K562 (cell line): ENCODE results near the gene S100A10. TPM values are rescaled to one million over a fixed set of nuclear protein-coding genes. Genes with fewer than 3 reads are reported as not detected.

Experiments
- BMI1 ChIP-seq: fragments of 150-350 bp; IDR thresholded peaks from 2 replicates; pipeline ENCODE4 v1.6.1; 2014; ENCODE audit warnings: low read length
- DMBX1 ChIP-seq: fragments of 250-450 bp; sonication (Bioruptor Pico); IDR thresholded peaks from 2 replicates; pipeline ENCODE4 v1.8.0; 2022; ENCODE audit warnings: inconsistent platforms, mild to moderate bottlenecking, moderate library complexity, borderline replicate concordance
- HNRNPLL ChIP-seq: fragments of 200-400 bp; formaldehyde crosslinking; IDR thresholded peaks from 2 replicates; pipeline ENCODE4 v1.6.1; 2017; ENCODE audit warnings: low read length, low read depth, mild to moderate bottlenecking; ENCODE audit not compliant: poor library complexity, severe bottlenecking
- NR2C2 ChIP-seq, 2 experiments: fragments of 200-800 bp in 1 of 2; sonication (Bioruptor generic) in 1 of 2; sonication (generic) in 1 of 2; formaldehyde crosslinking in 1 of 2; IDR thresholded peaks; 2 replicates each; pipeline versions ENCODE4 v1.6.1 to v1.8.0; 2016 to 2022; ENCODE audit warnings: mild to moderate bottlenecking in 1 of 2, missing compliant biosample characterization in 1 of 2, missing genetic modification characterization in 1 of 2, missing genetic modification reagents in 1 of 2
- PML ChIP-seq: IDR thresholded peaks from 2 replicates; pipeline ENCODE4 v1.6.1; 2012; ENCODE audit warnings: low read length, inconsistent platforms
- PTRF ChIP-seq: fragments of 450-650 bp; IDR thresholded peaks from 2 replicates; pipeline ENCODE4 v1.6.1; 2016; ENCODE audit warnings: mild to moderate bottlenecking, missing genetic modification characterization, missing compliant biosample characterization
- SETDB1 ChIP-seq: IDR thresholded peaks from one replicate; pipeline ENCODE4 v1.6.1; 2012; ENCODE audit warnings: low read length, control low read depth, inconsistent platforms
- polyA plus RNA-seq, 8 experiments: library from polyadenylated mRNA; depleted of rRNA in 4 of 8; stranded (reverse) in 5 of 8; unstranded in 3 of 8; fragments of >200 nt; fragmentation: Nextera tagmentation in 2 of 8; fragmentation: Illumina TruSeq in 1 of 8; extraction: Ambion mirVana in 2 of 8; extraction: Trizol in 1 of 8; gene quantifications; 2 replicates each; pipeline versions ENCODE4 v1.2.1 to v1.2.3, GENCODE V29; 2011 to 2014; ENCODE audit warnings: inconsistent platforms in 1 of 8, missing spikeins in 1 of 8
- total RNA-seq, 7 experiments: library from RNA; depleted of rRNA in 6 of 7; stranded (reverse); fragments of >200 nt in 6 of 7; fragmentation: Illumina TruSeq in 2 of 7; extraction: Trizol in 2 of 7; gene quantifications; 2 replicates each; pipeline versions ENCODE4 v1.2.1 to v1.2.3, GENCODE V29; 2011 to 2021; ENCODE audit warnings: low replicate concordance in 1 of 7
- TF ChIP-seq, protein P1 (sequence below): fragments of 250-450 bp; sonication (Bioruptor Pico); IDR thresholded peaks from 2 replicates; pipeline ENCODE4 v1.4.0; 2020

S100A10 gene
- total and polyA plus RNA-seq, 9 of the 15 experiments (the other 6 are each of a cell fraction or from before 2014, with no cell fraction given) = 0.32 to 1.6 (median 0.50) TPM; not detected in 3

DNA sequence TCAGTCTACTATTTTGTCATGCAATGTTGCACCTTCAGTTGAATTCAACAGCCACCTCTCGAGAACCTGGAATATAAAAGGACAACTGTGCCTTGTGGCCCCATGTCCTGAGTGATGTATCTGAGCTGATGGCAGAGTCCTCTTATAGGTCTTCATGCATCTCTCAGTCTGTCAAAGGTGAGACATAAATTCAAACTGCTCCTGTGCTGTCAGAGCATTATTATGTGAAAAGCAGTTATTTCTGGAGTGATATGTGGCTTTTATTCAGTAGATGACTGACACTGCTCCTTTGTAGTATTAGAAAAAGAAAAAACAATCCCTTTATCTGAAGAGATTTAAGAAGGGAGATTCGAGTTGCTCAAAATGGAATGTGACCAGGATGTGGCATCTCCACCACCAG, 8.4 kb downstream of the S100A10 start (continued):
- no peak for TF ChIP-seq BMI1
- no peak for TF ChIP-seq SETDB1
- no peak for TF ChIP-seq NR2C2 (CRISPR knock-in tag; IDR thresholded peaks at IDR 0.05)
- no peak for TF ChIP-seq NR2C2 (tag; IDR thresholded peaks at IDR 0.05)
- TF ChIP-seq PTRF = no peak
- no peak for TF ChIP-seq HNRNPLL
- TF ChIP-seq, protein P1, sequence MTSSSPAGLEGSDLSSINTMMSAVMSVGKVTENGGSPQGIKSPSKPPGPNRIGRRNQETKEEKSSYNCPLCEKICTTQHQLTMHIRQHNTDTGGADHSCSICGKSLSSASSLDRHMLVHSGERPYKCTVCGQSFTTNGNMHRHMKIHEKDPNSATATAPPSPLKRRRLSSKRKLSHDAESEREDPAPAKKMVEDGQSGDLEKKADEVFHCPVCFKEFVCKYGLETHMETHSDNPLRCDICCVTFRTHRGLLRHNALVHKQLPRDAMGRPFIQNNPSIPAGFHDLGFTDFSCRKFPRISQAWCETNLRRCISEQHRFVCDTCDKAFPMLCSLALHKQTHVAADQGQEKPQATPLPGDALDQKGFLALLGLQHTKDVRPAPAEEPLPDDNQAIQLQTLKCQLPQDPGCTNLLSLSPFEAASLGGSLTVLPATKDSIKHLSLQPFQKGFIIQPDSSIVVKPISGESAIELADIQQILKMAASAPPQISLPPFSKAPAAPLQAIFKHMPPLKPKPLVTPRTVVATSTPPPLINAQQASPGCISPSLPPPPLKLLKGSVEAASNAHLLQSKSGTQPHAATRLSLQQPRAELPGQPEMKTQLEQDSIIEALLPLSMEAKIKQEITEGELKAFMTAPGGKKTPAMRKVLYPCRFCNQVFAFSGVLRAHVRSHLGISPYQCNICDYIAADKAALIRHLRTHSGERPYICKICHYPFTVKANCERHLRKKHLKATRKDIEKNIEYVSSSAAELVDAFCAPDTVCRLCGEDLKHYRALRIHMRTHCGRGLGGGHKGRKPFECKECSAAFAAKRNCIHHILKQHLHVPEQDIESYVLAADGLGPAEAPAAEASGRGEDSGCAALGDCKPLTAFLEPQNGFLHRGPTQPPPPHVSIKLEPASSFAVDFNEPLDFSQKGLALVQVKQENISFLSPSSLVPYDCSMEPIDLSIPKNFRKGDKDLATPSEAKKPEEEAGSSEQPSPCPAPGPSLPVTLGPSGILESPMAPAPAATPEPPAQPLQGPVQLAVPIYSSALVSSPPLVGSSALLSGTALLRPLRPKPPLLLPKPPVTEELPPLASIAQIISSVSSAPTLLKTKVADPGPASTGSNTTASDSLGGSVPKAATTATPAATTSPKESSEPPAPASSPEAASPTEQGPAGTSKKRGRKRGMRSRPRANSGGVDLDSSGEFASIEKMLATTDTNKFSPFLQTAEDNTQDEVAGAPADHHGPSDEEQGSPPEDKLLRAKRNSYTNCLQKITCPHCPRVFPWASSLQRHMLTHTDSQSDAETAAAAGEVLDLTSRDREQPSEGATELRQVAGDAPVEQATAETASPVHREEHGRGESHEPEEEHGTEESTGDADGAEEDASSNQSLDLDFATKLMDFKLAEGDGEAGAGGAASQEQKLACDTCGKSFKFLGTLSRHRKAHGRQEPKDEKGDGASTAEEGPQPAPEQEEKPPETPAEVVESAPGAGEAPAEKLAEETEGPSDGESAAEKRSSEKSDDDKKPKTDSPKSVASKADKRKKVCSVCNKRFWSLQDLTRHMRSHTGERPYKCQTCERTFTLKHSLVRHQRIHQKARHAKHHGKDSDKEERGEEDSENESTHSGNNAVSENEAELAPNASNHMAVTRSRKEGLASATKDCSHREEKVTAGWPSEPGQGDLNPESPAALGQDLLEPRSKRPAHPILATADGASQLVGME (CRISPR knock-in tag) = no peak
- no peak for TF ChIP-seq PML
- TF ChIP-seq DMBX1 (CRISPR knock-in tag) = no peak
